ENCODE data around the gene GNL2.

GNL2 gene

DNA sequence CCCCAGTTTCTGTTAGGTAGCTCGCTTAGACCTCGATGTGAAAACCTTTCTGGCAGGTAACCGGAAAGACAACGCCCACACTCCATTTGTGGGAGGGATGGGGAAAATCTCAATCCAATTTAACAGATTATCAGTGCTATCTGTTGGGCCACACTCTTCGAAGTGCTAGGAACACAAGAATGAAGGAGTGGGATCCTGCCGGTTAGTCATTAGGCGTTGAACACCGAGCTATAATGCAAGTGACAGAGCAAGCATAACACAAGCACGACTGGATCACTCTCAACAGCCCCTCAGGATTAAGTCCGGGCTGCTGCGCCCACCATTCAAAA, 42.2 kb downstream of the GNL2 start:
- H3K36me3 ChIP-seq (ENCODE audit: insufficient read depth) = no peaks in the 10 kb centered on the region
- H3K79me2 ChIP-seq (ENCODE audit: insufficient read depth, low read depth) = peaks cover 27% of the 10 kb centered on the region
- H3K9ac ChIP-seq = peak overlapping the region; percentile 59
- peak overlapping the region; percentile 85 for H2AFZ ChIP-seq (ENCODE audit: low read depth)
- H3K4me2 ChIP-seq = peak overlapping the region; percentile 93
- TF ChIP-seq, protein P1, sequence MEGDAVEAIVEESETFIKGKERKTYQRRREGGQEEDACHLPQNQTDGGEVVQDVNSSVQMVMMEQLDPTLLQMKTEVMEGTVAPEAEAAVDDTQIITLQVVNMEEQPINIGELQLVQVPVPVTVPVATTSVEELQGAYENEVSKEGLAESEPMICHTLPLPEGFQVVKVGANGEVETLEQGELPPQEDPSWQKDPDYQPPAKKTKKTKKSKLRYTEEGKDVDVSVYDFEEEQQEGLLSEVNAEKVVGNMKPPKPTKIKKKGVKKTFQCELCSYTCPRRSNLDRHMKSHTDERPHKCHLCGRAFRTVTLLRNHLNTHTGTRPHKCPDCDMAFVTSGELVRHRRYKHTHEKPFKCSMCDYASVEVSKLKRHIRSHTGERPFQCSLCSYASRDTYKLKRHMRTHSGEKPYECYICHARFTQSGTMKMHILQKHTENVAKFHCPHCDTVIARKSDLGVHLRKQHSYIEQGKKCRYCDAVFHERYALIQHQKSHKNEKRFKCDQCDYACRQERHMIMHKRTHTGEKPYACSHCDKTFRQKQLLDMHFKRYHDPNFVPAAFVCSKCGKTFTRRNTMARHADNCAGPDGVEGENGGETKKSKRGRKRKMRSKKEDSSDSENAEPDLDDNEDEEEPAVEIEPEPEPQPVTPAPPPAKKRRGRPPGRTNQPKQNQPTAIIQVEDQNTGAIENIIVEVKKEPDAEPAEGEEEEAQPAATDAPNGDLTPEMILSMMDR (conservative IDR thresholded peaks at IDR 0.05; ENCODE audit: low read depth, low read length) = no peak
- no peaks in the 10 kb centered on the region for H3K27me3 ChIP-seq (ENCODE audit: insufficient read depth, low read depth)
- H3K4me3 ChIP-seq (IDR thresholded peaks at IDR 0.05; ENCODE audit: insufficient read depth, low read depth, low read length) = peak overlapping the region; percentile 87
- H4K20me1 ChIP-seq (ENCODE audit: insufficient read depth) = no peaks in the 10 kb centered on the region
- H3K27ac ChIP-seq = peak overlapping the region; percentile 47; the same call in 1 of the 2 replicates
- H3K4me1 ChIP-seq (ENCODE audit: low read depth, poor library complexity, severe bottlenecking) = peaks cover 37% of the 10 kb centered on the region

DNA sequence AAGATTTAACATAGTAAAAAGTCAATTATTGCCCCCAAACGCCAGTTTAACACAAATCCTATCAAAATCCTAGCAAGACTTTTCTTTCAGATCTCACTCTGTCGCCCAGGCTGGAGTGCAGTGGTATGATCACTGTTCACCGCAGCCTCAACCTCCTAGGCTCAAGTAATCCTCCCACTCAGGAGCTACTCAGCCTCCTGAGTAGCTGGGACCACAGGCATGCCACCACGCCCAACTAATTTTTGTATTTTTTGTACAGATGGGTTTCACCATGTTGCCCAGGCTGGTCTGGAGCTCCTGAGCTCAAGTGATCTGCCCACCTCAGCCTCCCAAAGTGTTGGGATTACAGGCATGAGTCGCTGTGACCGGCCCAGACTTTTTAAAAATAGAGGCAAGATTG, 46.4 kb downstream of the GNL2 start:
- no peak overlapping the region for H3K4me3 ChIP-seq (IDR thresholded peaks at IDR 0.05; ENCODE audit: insufficient read depth, low read depth, low read length)
- H3K36me3 ChIP-seq (ENCODE audit: insufficient read depth) = no peaks in the 10 kb centered on the region
- H3K9ac ChIP-seq = no peak overlapping the region
- peaks cover 34% of the 10 kb centered on the region for H3K4me1 ChIP-seq (ENCODE audit: low read depth, poor library complexity, severe bottlenecking)
- peaks cover 27% of the 10 kb centered on the region for H3K79me2 ChIP-seq (ENCODE audit: insufficient read depth, low read depth)
- TF ChIP-seq, protein P1 (conservative IDR thresholded peaks at IDR 0.05; ENCODE audit: low read depth, low read length) = no peak
- H3K4me2 ChIP-seq = peak overlapping the region; percentile 53
- no peak overlapping the region for H2AFZ ChIP-seq (ENCODE audit: low read depth)
- H3K27me3 ChIP-seq (ENCODE audit: insufficient read depth, low read depth) = no peaks in the 10 kb centered on the region
- H3K27ac ChIP-seq = peak overlapping the region; percentile 24; the same call in 1 of the 2 replicates
- H4K20me1 ChIP-seq (ENCODE audit: insufficient read depth) = no peaks in the 10 kb centered on the region

DNA sequence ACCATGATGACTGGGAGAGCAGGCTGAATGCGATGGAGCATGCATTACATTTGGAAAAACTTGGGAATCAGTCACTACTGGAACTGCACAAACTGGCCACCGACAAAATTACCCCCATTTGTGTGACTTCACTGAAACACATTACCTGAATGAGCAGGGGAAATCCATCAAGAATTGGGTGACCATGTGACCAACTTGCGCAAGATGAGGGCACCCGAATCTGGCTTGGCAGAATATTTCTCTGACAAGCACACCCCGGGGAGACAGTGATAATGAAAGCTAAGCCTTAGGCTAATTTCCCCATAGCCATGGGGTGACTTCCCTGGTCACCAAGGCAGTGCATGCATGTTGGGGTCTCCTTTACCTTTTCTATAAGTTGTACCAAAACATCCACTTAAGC, 50.7 kb downstream of the GNL2 start:
- H4K20me1 ChIP-seq (ENCODE audit: insufficient read depth) = no peaks in the 10 kb centered on the region
- TF ChIP-seq, protein P1 (conservative IDR thresholded peaks at IDR 0.05; ENCODE audit: low read depth, low read length) = no peak
- H3K27me3 ChIP-seq (ENCODE audit: insufficient read depth, low read depth) = no peaks in the 10 kb centered on the region
- H3K27ac ChIP-seq = no peak overlapping the region
- no peaks in the 10 kb centered on the region for H3K36me3 ChIP-seq (ENCODE audit: insufficient read depth)
- no peak overlapping the region for H3K4me3 ChIP-seq (IDR thresholded peaks at IDR 0.05; ENCODE audit: insufficient read depth, low read depth, low read length)
- H3K79me2 ChIP-seq (ENCODE audit: insufficient read depth, low read depth) = no peaks in the 10 kb centered on the region
- H3K4me1 ChIP-seq (ENCODE audit: low read depth, poor library complexity, severe bottlenecking) = peaks cover 11% of the 10 kb centered on the region
- H2AFZ ChIP-seq (ENCODE audit: low read depth) = no peak overlapping the region
- H3K9ac ChIP-seq = no peak overlapping the region
- H3K4me2 ChIP-seq = no peak overlapping the region

DNA sequence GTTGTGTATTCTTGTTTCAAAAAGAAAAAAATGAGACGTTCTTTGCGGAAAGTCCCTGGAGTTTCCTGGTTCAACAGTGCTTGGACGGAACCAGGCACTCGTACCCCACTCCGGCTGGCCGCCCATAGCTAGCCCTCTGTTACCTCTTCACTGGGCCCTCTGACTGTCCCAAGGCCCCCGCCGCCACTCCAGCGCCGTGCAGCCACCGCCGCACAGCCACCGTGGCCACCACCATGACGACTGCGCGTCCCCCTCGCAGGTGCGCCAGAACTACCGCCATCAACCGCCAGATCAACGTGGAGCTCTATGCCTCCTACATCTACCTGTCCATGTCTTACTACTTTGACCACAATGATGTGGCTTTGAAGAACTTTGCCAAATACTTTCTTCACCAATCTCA, 51.2 kb downstream of the GNL2 start:
- TF ChIP-seq, protein P1 (conservative IDR thresholded peaks at IDR 0.05; ENCODE audit: low read depth, low read length) = no peak
- Histone ChIP-seq H3K9ac (no peak overlapping the region), H3K4me3 (IDR thresholded peaks at IDR 0.05; ENCODE audit: insufficient read depth, low read depth, low read length) (no peak overlapping the region), H4K20me1 (ENCODE audit: insufficient read depth) (no peaks in the 10 kb centered on the region), H3K36me3 (ENCODE audit: insufficient read depth) (0 out of 2 replicates have a peak, but pooled peaks cover 2% of the 10 kb centered on the region), H2AFZ (ENCODE audit: low read depth) (no peak overlapping the region), H3K79me2 (ENCODE audit: insufficient read depth, low read depth) (no peaks in the 10 kb centered on the region), H3K27ac (no peak overlapping the region), H3K27me3 (ENCODE audit: insufficient read depth, low read depth) (no peaks in the 10 kb centered on the region), H3K4me1 (ENCODE audit: low read depth, poor library complexity, severe bottlenecking) (peaks cover 6% of the 10 kb centered on the region), H3K4me2 (no peak overlapping the region)
